ENCODE measurements around the gene CYSTM1. TPM values are rescaled to one million over a fixed set of nuclear protein-coding genes. Genes with fewer than 3 reads are reported as not detected.

Gene CYSTM1
- 16.6 and 17.2 TPM in 2 replicates for total RNA-seq

DNA sequence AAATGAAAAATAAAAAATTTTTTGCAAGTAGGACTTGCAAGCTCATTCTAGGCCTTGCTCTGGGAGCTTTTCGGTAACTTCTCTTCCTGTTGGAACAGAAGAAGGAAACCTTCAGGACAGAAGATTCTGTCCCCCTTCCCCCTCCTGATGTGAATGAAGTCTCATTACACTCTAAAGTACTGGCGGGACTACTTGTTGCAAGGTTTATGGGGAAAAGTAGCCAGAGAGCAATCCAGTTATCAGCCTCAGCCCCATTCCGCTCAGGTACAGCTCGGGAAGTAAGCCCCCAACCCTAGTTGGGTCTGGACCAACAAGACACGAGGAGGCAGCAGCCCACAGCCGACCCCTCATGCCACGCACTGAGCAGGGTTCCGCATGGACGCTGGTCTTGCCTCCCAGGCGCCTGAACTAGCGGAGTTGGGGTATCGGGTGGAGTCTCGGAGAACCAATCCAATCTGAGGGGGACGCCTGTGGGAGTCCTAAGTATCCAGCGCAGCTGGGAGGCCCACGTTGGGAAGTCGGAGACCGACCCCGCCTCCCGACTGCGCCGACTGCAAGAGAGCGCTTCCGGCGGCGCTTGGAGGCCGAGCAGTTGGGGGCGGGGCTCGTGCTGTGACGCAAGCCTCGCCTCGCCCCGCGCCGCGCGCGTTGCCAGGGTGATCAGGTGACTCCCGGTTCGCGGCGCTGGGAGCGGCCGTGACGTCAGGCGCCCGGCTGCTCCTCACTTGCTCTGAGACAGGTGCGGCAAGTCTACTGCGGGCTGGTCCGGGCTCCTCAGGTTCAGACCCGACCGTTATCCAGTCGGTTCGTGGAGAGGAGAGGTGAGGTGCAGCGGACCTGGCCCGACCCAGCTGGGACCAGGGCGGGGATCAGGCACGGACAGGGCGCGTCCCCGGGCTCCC, at the start of gene CYSTM1:
Gene CYSTM1 (plus strand): TSS at position 724 of the 902 bp plus-strand sequence. CDS start 19,278 bp downstream, outside the sequence.
- Mint-ChIP-seq H3K9me3 (no peaks in the 10 kb centered on the region), H3K27me3 (ENCODE audit: insufficient read depth) (peaks cover 19% of the 10 kb centered on the region), H3K4me3 (peak within 1 kb of the TSS; percentile 94), H3K27ac (peak within 1 kb of the TSS; percentile 92), H3K4me1 (ENCODE audit: low read depth) (peaks cover 18% of the 10 kb centered on the region), H3K36me3 (ENCODE audit: low read depth) (no peaks in the 10 kb centered on the region)
- intact Hi-C loops (cut with micrococcal nuclease), result loop anchor here (1.0 to 5.0 kb wide), 13 partner anchors 17 to 1463 kb away; partner anchors contain the start of genes ANKHD1, APBB3, HARS1 and HARS2
- peak; percentile 95 for DNase-seq (ENCODE audit: low spot score)

DNA sequence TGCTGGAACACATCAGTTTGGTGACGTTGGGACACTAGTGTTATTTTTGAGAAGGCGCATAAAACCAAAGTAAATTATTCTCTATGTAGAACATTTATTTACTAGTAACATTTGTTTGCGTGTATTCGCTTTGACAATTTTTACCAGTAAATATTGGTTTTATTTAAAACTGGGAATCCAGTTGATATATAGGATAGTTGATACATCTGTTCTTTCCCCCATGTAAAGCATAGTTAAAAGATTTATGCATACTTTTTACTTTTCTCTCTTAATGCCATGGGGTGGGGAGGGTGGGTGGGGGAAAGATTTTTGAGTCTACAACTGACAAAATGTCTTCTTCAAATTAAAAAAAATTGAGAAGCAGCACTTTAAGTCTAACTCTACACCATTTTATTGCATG, 49.4 kb upstream of the CYSTM1 start, which contains the start of gene IGIP:
Gene IGIP (plus strand): TSS at position 301 of the 400 bp plus-strand sequence. CDS start 2,540 bp downstream, outside the sequence.
- Mint-ChIP-seq H3K27ac (no peak within 1 kb of the TSS), H3K36me3 (ENCODE audit: low read depth) (no peaks in the 10 kb centered on the region), H3K4me1 (ENCODE audit: low read depth) (peaks cover 13% of the 10 kb centered on the region), H3K4me3 (no peak within 1 kb of the TSS), H3K27me3 (ENCODE audit: insufficient read depth) (peaks cover 13% of the 10 kb centered on the region), H3K9me3 (no peaks in the 10 kb centered on the region)
- DNase-seq (ENCODE audit: low spot score), result no peak
- intact Hi-C loops (cut with micrococcal nuclease), result no loop called here

DNA sequence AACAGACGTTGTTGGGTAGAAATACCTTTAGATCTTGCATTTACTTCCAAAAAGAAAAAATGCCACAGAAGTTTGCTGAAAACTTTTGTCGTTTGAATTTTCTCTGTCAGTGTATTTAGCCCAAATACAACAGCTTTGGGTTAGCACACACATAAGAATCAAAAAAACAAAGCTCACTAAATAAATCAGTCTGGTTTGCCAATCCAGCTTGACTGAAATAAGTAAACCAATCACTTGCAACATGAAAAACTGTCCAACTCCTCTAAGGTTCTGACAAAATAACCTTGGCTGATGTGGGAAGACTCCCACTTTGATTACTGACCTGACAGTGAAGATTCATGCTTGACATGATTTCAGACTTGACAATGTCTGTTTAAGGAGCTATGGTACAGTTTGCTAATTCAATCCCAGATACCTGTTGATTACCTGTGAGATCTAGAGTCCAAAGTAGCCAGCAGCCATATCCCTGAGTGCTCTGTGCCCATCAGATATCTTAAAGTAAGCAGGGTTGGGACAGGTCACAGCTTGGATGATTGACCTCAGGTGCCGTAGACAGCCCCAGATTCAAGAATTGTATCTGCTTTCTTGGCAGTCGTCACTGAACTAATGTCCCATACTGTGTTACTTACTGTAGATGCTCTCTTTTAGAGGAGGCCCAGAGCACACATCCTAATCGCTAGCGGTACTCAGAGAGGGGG, 48.5 kb upstream of the CYSTM1 start:
- Mint-ChIP-seq H3K36me3 (ENCODE audit: low read depth) (no peaks in the 10 kb centered on the region), H3K4me3 (no peak overlapping the region), H3K27ac (no peak overlapping the region), H3K4me1 (ENCODE audit: low read depth) (peaks cover 17% of the 10 kb centered on the region), H3K9me3 (no peaks in the 10 kb centered on the region), H3K27me3 (ENCODE audit: insufficient read depth) (peaks cover 13% of the 10 kb centered on the region)
- intact Hi-C loops (cut with micrococcal nuclease), result no loop called here
- DNase-seq (ENCODE audit: low spot score), result no peak

DNA sequence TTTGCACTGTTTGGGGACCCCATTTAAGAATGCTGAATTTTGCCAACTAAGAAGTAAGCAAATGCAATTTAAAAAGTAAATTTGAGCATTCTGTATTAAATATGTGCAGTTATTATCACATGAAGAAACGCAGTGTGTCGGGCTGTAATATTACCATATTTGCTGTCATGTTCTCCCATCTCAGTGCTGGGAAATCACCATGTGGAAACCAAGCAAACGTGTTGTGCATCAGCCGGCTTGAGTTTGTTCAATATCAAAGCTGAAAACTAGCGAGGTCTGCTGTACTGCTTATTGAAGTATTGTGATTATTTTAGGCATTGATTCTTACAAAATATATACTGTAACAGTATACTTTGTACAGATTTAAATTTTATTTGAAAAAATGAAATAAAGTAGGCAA, 46.6 kb upstream of the CYSTM1 start:
- H3K4me1 Mint-ChIP-seq (ENCODE audit: low read depth), result peaks cover 28% of the 10 kb centered on the region
- H3K27ac Mint-ChIP-seq, result no peak overlapping the region
- no peaks in the 10 kb centered on the region for H3K9me3 Mint-ChIP-seq
- no peak overlapping the region for H3K4me3 Mint-ChIP-seq
- H3K27me3 Mint-ChIP-seq (ENCODE audit: insufficient read depth), result peaks cover 13% of the 10 kb centered on the region
- H3K36me3 Mint-ChIP-seq (ENCODE audit: low read depth), result no peaks in the 10 kb centered on the region
- intact Hi-C loops (cut with micrococcal nuclease), result no loop called here
- no peak for DNase-seq (ENCODE audit: low spot score)

- peaks cover 8% of the 10 kb centered on the region for H3K27me3 Mint-ChIP-seq (ENCODE audit: insufficient read depth)
- H3K27ac Mint-ChIP-seq, result no peak overlapping the region
- peaks cover 19% of the 10 kb centered on the region for H3K4me1 Mint-ChIP-seq (ENCODE audit: low read depth)
- no peak overlapping the region for H3K4me3 Mint-ChIP-seq
- no peaks in the 10 kb centered on the region for H3K9me3 Mint-ChIP-seq
- DNase-seq (ENCODE audit: low spot score), result no peak
- H3K36me3 Mint-ChIP-seq (ENCODE audit: low read depth), result no peaks in the 10 kb centered on the region
- intact Hi-C loops (cut with micrococcal nuclease), result no loop called here
Measured at GRCh38 chr5:140130949-140131733, 43.8 kb upstream of the CYSTM1 start.

DNA sequence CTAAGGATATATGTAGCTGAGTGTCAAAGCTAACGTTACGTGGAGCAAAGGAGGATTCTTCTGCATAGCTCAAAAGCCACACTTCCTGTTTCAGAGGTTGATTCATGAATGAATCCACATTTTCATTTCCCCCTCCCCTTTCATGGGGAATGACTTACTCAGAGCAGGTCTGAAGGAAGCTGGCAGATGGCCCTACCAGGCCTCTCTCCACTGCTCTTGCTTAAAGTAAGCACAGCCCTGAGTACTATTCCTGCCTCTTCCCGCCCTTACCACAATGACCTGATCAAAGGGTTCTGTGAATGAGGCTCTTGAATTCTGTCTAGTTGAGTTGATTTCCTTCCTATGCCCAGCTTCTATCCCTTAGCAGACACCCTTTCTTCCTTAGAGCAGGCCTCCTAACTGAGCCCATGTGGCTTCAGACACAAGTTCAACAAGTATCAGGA, 43.0 kb upstream of the CYSTM1 start:
- Mint-ChIP-seq H3K36me3 (ENCODE audit: low read depth) (no peaks in the 10 kb centered on the region), H3K27me3 (ENCODE audit: insufficient read depth) (peaks cover 9% of the 10 kb centered on the region), H3K27ac (no peak overlapping the region), H3K4me1 (ENCODE audit: low read depth) (peaks cover 19% of the 10 kb centered on the region), H3K9me3 (no peaks in the 10 kb centered on the region), H3K4me3 (no peak overlapping the region)
- no peak for DNase-seq (ENCODE audit: low spot score)
- intact Hi-C loops (cut with micrococcal nuclease), result no loop called here

GRCh38 chr5:140133514-140134167, 41.3 kb upstream of the CYSTM1 start:
- Mint-ChIP-seq H3K36me3 (ENCODE audit: low read depth) (no peaks in the 10 kb centered on the region), H3K9me3 (no peaks in the 10 kb centered on the region), H3K4me3 (no peak overlapping the region), H3K27me3 (ENCODE audit: insufficient read depth) (peaks cover 7% of the 10 kb centered on the region), H3K4me1 (ENCODE audit: low read depth) (peaks cover 19% of the 10 kb centered on the region), H3K27ac (no peak overlapping the region)
- no peak for DNase-seq (ENCODE audit: low spot score)
- intact Hi-C loops (cut with micrococcal nuclease), result no loop called here

- peaks cover 19% of the 10 kb centered on the region for H3K4me1 Mint-ChIP-seq (ENCODE audit: low read depth)
Measured at GRCh38 chr5:140134277-140134935, 40.6 kb upstream of the CYSTM1 start.

DNA sequence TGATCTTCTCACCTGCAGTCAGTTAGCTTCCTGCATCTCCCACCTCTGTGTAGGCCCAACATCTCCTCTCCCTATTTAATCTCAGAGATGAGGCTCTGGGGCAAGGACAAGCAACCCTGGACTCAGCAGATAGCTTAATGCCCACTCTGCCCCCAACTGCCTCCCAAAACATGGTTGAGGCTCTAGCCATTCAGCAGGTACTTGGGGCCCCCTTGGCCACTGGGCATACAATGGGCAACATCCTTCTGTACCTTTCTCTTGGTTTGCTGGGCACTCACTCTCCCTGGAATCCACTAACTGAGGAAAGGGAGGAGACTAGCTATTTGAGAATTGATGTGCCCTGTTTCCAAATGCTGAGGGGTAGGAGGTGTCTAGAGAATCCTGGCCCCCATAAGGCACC, 39.9 kb upstream of the CYSTM1 start:
- DNase-seq (ENCODE audit: low spot score), result no peak
- Mint-ChIP-seq H3K4me1 (ENCODE audit: low read depth) (peaks cover 19% of the 10 kb centered on the region), H3K4me3 (no peak overlapping the region), H3K9me3 (no peaks in the 10 kb centered on the region), H3K36me3 (ENCODE audit: low read depth) (no peaks in the 10 kb centered on the region), H3K27me3 (ENCODE audit: insufficient read depth) (peaks cover 11% of the 10 kb centered on the region), H3K27ac (no peak overlapping the region)
- intact Hi-C loops (cut with micrococcal nuclease), result no loop called here

More at GRCh38 chr5:140134277-140134935, 40.6 kb upstream of the CYSTM1 start:
- H3K36me3 Mint-ChIP-seq (ENCODE audit: low read depth), result no peaks in the 10 kb centered on the region
- H3K9me3 Mint-ChIP-seq, result no peaks in the 10 kb centered on the region
- H3K27ac Mint-ChIP-seq, result no peak overlapping the region
- H3K4me3 Mint-ChIP-seq, result no peak overlapping the region
- no peak for DNase-seq (ENCODE audit: low spot score)
- intact Hi-C loops (cut with micrococcal nuclease), result no loop called here
- peaks cover 6% of the 10 kb centered on the region for H3K27me3 Mint-ChIP-seq (ENCODE audit: insufficient read depth)

GRCh38 chr5:140136624-140137023, 38.4 kb upstream of the CYSTM1 start:
- no peak for DNase-seq (ENCODE audit: low spot score)
- Mint-ChIP-seq H3K9me3 (no peaks in the 10 kb centered on the region), H3K27ac (no peak overlapping the region), H3K27me3 (ENCODE audit: insufficient read depth) (peaks cover 17% of the 10 kb centered on the region), H3K36me3 (ENCODE audit: low read depth) (no peaks in the 10 kb centered on the region), H3K4me3 (no peak overlapping the region), H3K4me1 (ENCODE audit: low read depth) (peaks cover 14% of the 10 kb centered on the region)
- intact Hi-C loops (cut with micrococcal nuclease), result no loop called here

DNA sequence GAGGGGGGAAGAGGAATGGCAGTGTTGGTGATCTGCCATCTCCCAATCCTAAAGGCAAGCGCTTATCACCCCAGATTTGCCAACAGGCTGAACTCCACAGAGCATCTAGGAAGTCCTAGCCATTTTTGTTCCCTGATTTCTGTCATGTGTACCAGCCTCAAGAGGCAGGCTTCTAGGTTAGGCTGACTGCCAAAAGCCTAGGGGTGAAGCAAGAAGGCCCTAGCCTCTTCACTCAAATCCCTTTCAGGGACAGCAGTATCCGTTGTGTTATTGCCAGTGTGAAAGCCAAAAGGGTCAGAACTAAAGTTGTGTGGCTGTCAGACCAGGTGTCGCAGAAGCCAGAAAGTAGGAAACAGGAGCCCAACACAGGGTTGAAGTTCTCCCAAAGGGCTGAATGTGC, 34.6 kb upstream of the CYSTM1 start:
- no peak overlapping the region for H3K4me3 Mint-ChIP-seq
- peaks cover 5% of the 10 kb centered on the region for H3K4me1 Mint-ChIP-seq (ENCODE audit: low read depth)
- H3K27me3 Mint-ChIP-seq (ENCODE audit: insufficient read depth), result peaks cover 28% of the 10 kb centered on the region
- DNase-seq (ENCODE audit: low spot score), result no peak
- intact Hi-C loops (cut with micrococcal nuclease), result no loop called here
- H3K27ac Mint-ChIP-seq, result no peak overlapping the region
- no peaks in the 10 kb centered on the region for H3K36me3 Mint-ChIP-seq (ENCODE audit: low read depth)
- no peaks in the 10 kb centered on the region for H3K9me3 Mint-ChIP-seq

DNA sequence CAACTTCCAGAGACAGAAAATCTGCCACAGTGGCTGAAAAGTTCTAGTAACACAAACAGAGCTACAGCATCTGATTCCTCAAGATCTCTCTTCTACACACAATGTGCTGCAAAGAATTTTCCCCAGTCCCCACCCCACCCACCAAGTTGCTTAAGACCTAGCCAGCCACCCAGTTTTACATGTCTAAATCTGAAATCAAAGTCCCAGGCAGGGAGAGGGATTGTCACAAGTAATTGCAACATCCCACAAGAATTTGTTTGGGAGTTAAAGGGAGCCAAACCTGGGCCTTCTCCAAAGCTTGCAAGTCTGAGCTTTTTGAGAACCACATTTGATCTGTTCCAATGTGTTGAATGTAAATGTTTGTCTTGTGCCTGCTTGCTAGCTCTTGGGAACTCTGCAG, 33.7 kb upstream of the CYSTM1 start:
- Mint-ChIP-seq H3K36me3 (ENCODE audit: low read depth) (no peaks in the 10 kb centered on the region), H3K4me3 (no peak overlapping the region), H3K4me1 (ENCODE audit: low read depth) (peaks cover 5% of the 10 kb centered on the region), H3K27ac (no peak overlapping the region), H3K27me3 (ENCODE audit: insufficient read depth) (peaks cover 31% of the 10 kb centered on the region), H3K9me3 (no peaks in the 10 kb centered on the region)
- intact Hi-C loops (cut with micrococcal nuclease), result no loop called here
- no peak for DNase-seq (ENCODE audit: low spot score)
